HUDEP-2 (cell line): ENCODE measurements around the gene GSTO1.
"Not testable (repeated sequence)": the region's sequence is repeated elsewhere in the genome, so short reads cannot be mapped to it uniquely, and the experiment has no call there.

ENCODE experiments used
- DNase-seq, 76 experiments: peaks; one replicate each; lab custom pipeline; 2025; ENCODE audit not compliant: unreplicated experiment in 76 of 76; lab: John Stamatoyannopoulos, UW

The GSTO1 gene

DNA sequence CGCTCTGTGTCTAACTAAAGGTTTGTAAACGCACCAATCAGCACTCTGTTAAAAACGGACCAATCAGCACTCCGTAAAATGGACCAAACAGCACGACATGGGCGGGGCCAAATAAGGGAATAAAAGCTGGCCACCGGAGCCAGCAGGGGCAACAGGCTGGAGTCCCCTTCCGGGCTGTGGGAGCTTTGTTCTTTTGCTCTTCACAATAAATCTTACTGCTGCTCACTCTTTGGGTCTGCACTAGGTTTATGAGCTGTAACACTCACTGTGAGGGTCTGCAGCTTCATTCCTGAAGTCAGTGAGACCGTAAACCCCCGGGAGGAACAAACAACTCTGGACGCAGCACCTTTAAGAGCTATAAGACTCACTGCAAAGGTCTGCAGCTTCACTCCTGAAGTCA lies 5.8 kb upstream of the GSTO1 start:
- not testable (repeated sequence) for DNase-seq

DNA sequence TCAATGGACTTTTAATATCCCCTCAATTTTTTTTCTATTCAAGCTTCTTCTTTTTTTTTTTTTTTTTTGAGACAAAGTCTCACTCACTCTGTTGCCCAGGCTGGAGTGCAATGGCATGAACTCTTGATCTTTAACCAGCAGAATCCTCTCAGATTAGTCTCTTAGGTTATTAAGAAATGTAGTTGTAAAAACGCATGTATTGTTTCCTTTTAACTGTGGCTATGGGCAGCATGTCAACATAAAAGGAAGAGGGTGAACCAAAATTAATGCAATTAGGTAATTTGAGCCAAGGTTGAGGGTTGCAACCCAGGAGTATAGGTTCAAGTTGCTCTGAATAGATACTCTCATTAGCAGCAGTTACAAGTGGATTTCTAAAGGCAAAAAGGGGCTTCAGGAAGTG lies 4.3 kb upstream of the GSTO1 start:
- DNase-seq: no peak

- DNase-seq: no peak
Observed at GRCh38 chr10:104251443-104251842, 3.2 kb upstream of the GSTO1 start.

DNA sequence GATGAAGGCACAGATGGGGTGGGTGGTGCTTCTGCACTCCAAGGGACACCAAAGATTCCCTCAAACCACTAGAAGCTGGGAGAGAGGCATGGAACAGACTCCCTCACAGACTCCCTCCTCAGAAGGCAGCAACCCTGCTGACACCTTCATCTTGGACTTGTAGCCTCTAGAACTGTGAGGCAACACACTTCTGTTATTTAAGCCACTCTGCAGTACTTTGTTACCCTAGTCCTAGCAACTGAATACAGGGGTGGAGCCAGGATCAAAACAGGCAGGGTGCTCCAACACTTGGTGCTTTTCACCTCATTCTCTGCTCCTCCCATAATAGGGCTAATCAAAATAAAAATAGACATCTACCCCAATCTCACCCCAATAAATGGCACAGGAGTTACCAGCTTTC lies 2.3 kb upstream of the GSTO1 start:
- DNase-seq: peak in 21 of 76 experiments; percentile 14 to 56 (median 32)

DNA sequence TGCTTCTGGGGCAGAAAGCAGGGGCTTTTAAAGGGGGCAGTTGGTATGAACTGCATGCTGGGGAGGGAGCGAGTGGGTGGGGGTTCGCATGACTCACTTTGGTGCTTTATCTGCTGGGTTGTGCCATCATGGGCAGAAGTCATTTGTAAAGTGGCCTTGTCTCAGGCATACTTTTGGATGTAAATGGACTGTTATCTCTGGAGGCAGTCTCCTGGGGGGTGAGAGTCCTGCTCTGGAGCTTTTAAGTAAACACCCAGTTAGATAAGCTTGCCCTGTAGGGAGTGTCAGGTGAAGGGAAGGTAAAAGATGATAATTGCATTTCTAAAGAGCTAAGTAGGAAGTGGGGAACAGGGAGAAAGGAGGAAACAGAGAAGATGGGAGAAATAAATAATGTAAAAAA lies 1.6 kb upstream of the GSTO1 start:
- peak in 73 of 76 experiments; percentile 27 to 90 (median 73) for DNase-seq

DNA sequence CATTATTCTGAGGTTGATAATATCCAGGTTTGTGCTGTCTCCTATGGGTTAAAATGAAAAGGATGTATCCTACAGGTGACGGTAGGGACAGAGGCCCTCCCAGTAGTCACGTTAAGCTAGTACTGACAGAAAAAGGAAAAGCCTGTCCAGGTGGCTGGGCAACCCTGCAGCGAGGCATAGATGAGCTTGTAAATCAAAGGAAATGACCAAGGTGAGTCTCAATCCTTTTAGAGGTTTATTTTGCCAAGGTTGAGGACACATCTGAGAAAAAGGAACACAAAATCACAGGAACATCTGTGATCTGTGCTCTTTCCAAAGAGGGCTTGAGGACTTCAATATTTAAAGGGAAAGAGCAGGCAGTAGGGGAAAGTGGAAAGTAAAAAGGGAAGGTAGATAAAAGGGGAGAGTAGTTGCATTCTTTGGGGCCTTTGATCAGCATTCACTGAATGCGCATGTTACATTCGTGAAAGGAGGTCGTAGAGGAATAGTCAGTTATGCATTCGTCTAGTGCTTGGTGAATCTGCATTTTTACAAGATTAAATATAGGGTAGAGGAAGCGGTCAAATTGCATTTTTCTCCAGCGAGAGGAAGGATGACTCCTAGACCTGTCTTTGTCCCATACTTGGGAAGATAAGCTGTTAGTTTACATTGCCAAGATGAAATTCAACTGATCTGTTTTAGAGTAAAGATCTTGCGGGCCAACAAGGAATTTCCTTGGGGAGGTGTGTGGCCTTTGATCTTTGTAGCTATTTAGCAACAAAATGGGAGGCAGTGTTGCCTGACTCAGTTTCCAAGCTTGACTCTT lies 884 bp upstream of the GSTO1 start:
- DNase-seq: peak in 1 of 76 experiments; percentile 59

DNA sequence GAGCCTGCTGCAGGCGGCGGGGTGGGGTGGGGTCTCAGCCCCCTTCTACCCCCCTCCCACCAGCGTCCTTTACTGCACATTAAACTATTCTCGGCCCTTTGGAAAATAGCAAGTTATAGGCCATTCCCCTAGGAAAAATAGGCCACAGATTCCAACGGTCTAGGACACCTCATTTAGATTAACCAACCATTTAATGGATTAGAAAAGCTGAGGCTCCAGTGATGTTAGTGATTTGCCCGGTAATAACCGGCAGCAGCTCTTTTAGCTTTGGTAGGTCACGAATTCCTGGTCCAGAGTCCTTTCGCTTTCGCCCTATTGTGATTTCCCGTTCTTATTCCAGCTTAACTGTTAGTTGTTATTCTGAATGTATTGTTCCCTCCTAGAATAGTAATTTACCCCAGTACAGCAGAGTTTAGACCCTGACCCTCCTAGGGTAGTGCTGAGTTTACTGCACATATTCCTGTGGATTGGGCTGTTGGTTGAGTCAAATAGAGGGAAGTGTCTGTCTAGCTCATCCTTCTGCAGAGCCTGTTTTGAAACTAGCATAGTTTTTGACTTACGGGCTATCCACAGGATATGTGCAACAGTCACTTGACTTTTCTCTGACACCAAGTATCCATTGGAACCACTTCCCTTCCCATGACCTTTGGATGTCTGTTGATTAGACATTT lies 754 bp downstream of the GSTO1 start:
- DNase-seq: peak in 15 of 76 experiments; percentile 12 to 42 (median 26)

DNA sequence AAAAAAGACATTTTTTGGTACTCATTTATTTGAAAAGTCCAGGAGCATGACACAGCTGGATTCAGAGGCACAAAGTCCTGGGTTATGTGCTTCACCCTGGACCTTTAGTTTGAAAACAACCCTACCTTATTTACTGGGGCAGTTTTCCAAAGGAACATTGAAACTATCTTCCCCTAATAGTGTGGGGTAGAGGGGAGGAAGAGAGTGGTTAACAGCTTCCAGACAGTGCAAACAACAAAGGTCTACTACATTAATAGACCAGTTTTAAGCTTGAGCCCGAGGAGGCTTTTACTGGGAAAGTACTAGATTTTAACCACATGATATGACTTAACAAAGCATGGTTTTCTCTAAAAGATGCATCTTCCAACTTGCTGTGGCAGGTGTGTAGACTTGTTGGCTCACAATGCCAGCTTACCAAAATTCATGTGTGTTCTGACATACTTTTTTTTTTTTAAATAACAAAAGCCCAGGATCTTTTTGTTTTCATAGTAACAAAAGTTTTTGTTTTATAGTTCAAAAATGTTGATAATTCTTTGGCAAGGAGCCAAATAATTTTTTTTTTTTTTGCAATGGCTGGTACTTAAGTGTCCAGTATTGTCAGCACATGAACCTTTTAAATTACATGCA lies 1.8 kb downstream of the GSTO1 start:
- peak in 8 of 76 experiments; percentile 12 to 53 (median 26) for DNase-seq

DNA sequence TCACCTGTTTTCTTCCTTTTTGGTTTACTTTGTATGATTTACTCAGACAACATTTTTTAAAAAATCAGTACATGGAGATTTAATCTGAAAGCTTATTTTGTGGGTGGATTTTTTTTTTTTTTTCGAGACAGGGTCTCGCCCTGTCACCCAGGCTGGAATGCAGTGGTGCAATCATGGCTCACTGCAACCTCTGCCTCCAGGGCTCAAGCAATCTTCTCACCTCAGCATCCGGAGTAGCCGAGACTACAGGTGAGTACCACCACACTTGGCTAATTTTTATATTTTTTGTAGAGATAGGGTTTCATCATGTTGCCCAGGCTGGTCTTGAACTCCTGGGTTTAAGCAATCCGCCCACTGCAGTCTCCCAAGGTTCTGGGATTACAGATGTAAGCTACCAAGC lies 2.5 kb downstream of the GSTO1 start:
- DNase-seq: no peak

GRCh38 chr10:104258209-104258608 lies 3.5 kb downstream of the GSTO1 start:
- DNase-seq: no peak

DNA sequence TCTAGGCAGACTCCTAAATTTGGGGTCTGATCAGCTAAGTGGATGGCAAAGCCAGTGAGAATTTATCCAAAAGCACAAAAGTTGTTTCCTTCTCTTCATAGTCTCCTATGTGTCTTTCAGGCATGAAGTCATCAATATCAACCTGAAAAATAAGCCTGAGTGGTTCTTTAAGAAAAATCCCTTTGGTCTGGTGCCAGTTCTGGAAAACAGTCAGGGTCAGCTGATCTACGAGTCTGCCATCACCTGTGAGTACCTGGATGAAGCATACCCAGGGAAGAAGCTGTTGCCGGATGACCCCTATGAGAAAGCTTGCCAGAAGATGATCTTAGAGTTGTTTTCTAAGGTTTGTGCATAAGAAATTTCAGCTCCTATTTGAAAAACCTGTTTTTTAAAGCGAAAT lies 4.8 kb downstream of the GSTO1 start:
- no peak for DNase-seq

DNA sequence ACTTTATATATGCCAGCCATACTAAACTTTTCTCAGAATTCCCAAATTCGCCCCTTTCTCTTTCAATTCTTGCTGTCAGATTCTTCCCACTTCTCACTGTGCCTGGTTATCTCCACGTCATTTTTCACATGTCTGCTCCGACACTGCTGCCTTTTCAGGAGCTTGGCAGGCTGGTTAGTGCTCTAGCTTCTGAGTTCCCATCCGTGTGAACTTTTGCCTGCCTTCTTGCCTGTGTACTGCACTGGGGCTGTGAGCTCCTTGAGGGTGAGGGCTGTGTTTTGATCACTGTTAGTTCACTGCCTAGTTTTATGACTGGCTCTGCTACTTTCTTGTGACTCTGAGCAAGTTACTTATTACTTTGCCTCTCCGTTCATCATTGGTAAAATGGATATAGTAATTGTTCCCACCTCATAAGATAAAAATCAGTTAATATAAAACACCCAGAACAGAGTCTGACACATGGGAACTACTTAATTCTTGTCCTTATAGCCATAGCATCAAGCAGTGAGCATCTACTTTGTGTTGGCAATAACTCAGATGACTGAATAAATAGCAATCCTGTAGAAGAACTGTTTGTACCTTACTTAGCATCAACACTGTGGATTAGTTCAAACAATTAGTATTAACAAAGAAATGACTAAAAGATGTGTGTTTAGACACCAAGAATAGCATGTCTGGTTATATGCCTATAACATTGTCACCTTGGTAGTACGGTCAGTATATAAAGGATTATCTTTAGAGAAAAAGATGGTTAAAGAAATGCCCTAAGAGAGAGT lies 5.5 kb downstream of the GSTO1 start:
- peak in 6 of 76 experiments; percentile 3 to 30 (median 20) for DNase-seq

DNA sequence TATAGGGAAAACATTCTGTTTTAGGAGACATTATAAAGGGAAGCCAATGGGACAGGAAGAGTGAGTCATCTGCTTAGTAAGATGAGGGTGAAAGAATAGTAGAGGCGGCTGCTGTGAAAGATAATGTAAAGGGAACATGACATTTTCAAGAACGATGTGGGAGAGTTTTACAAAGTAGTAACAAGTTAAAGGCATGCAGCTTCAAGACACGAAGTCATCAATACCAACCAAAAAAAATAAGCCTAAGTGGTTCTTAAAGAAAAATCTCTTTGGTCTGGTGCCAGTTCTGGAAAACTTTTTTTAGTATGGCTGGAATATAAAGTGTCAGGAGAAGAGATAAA lies 6.1 kb downstream of the GSTO1 start:
- peak in 25 of 76 experiments; percentile 15 to 63 (median 44) for DNase-seq

GRCh38 chr10:104262055-104262454 lies 7.4 kb downstream of the GSTO1 start:
- peak in 52 of 76 experiments; percentile 11 to 71 (median 39) for DNase-seq

GRCh38 chr10:104264783-104265182 lies 10.1 kb downstream of the GSTO1 start:
- DNase-seq: no peak

GRCh38 chr10:104267721-104268404 lies 13.2 kb downstream of the GSTO1 start:
- DNase-seq: peak in 1 of 76 experiments; percentile 31

GRCh38 chr10:104268405-104268712 lies 13.7 kb downstream of the GSTO1 start:
- DNase-seq: peak in 11 of 76 experiments; percentile 43 to 60 (median 54)

DNA sequence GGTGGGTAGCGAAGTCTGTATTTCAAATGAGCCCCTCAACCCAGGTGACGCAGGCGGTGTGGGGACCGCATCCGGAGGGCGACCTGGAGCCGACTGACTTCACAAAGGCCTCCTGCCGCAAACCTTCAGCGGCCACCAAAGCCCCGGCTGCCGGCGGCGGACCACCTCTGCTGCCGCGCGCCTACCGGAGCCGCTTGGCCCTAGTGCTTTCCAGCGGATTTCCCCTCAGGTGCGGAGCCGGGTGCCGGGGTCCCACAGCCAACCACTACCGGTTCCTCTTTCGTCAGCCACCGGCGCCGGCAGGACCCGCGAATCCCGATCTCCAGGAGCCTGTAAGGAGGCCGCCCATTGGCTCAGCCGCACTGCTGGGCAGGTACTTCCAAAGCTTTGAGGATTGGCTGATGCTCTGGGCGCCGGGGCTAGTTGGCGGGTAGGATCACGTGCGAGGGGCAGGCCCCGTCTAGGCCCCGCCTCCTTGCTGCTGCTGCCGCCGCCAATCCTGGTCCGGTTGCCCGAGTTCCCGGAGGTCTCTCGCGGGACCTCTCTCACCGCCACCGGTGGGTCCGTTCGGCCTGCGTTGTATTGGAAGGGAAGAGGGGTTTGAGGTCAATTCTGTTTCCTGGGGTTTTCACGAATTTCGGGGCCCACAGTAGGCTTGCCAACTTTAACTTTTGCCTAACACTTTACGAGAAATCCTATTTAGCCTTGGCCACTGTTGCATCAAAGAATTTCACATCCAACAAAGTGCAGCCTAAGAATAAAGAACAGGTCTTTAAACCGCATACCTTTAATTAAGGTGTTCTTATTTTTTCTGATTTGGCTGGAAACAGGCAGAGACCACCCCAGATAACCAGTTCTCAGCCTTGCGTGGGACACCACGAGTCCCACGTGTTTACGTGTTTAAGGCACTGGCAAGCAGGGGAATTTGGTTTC lies 14.3 kb downstream of the GSTO1 start, which contains the start of gene GSTO2:
Gene GSTO2 (plus strand): TSS at position 472 of the 933 bp plus-strand sequence. CDS start 5,732 bp downstream, outside the sequence.
- DNase-seq: peak; percentile 39 to 99 (median 97)

DNA sequence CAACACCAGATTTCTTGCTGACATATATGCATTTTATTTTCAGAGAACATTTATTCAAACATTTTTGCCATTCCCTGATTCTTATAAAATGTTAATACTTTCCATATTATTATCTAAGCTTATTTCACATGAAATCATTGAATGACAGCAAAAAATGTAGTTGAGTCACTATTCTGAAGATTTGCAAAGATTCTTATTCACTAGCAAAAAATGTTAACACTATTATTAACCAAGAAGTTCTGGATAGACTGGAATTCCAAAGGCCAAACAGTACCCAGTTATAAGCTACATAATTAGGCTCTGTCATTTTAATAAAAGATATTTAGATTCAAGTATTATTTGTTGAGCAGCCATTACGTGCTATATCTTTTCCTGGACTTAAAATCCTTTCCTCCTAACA lies 18.6 kb downstream of the GSTO1 start:
- no peak for DNase-seq
